Psoas muscle (tissue), 8 donors: ENCODE measurements around the gene SLC34A1. TPM values are rescaled to one million over a fixed set of nuclear protein-coding genes. Genes with fewer than 3 reads are reported as not detected.
A peak's percentile ranks its signal among the peaks of the same experiment; 100 is the strongest.

ENCODE experiments used
- ATAC-seq, 4 donors: fragments of 200-7000 bp; cut with Tn5 transposase; one replicate each; pipeline ENCODE4 v1.9.1; 2020; ENCODE audit warnings: moderate library complexity in 3 of 4, mild to moderate bottlenecking in 2 of 4
- DNase-seq, 2 donors: peaks; one replicate each; pipeline ENCODE4 v3.0.0-alpha.2; 2020
- H3K27ac ChIP-seq: fragments of 200-600 bp; one replicate; pipeline ENCODE4 v1.8.0; 2022
- H3K27me3 ChIP-seq, 3 donors: fragments of 200-600 bp in 1 of 3; one replicate each; pipeline versions ENCODE4 v1.6.1 to v1.8.0; 2013 to 2022; ENCODE audit warnings: low read length in 2 of 3, mild to moderate bottlenecking in 2 of 3, moderate library complexity in 1 of 3; ENCODE audit not compliant: insufficient read depth in 3 of 3
- H3K36me3 ChIP-seq, 2 donors: fragments of 200-600 bp in 1 of 2; one replicate each; pipeline versions ENCODE4 v1.6.1 to v1.8.0; 2013 to 2022; ENCODE audit warnings: low read depth in 1 of 2, mild to moderate bottlenecking in 1 of 2, moderate library complexity in 1 of 2; ENCODE audit not compliant: insufficient read depth in 1 of 2
- H3K4me1 ChIP-seq: fragments of 200-600 bp; one replicate; pipeline ENCODE4 v1.8.0; 2022
- H3K4me3 ChIP-seq: fragments of 200-600 bp; one replicate; pipeline ENCODE4 v1.8.0; 2022; ENCODE audit warnings: mild to moderate bottlenecking
- H3K9me3 ChIP-seq: fragments of 200-600 bp; one replicate; pipeline ENCODE4 v1.8.0; 2022
- WGBS, 3 donors: extraction: QIAGEN DNeasy Blood & Tissue Kit; methylation state at CpG; one replicate each; pipeline versions ENCODE4 v1.1.6 to v1.1.7; 2013; 5-methylcytosine and 5-hydroxymethylcytosine counted together
- intact Hi-C, 2 donors: fragments of 100-400 bp; cut with DNase I; formaldehyde crosslinking; loops; one replicate each; pipeline versions ENCODE4 v1.11.0 to v1.14.2; 2022
- polyA plus RNA-seq, 3 donors: library from polyadenylated mRNA; stranded (reverse); fragments of 200-250 nt; gene quantifications; one replicate each; pipeline ENCODE4 v1.2.3, GENCODE V29; 2013
- total RNA-seq, 4 donors: library from RNA; stranded (reverse); fragmentation: NEBNext Ultra II Directional in 2 of 4; extraction: Animal tissue kit (Norgen Biotek cat#: 25700) in 2 of 4; gene quantifications; one replicate each; pipeline versions ENCODE4 v1.2.1 to v1.2.4, GENCODE V29; 2021 to 2023
- TF ChIP-seq, protein P1 (sequence below): fragments of 200-600 bp; IDR thresholded peaks from one replicate; pipeline ENCODE4 v1.8.0; 2022; ENCODE audit warnings: antibody characterized with exemption
- donor health status: healthy with polysubstance abuse.
- donor health status: DM: no; HTN: no; CAD: no; lungs with moderate emphysema.
- donor health status: Bipolar disorder and iron deficiency.
- donor health status: healthy.
- donor health status: DM: yes; HTN: yes; CAD: no.
- donor health status: DM: no; HTN: no; CAD: no.
- donor health status: DM: no; HTN: no; CAD: no.
- donor health status: DM: yes; HTN: yes; CAD: no.

SLC34A1 gene
- total and polyA plus RNA-seq, 7 donors, result not detected

DNA sequence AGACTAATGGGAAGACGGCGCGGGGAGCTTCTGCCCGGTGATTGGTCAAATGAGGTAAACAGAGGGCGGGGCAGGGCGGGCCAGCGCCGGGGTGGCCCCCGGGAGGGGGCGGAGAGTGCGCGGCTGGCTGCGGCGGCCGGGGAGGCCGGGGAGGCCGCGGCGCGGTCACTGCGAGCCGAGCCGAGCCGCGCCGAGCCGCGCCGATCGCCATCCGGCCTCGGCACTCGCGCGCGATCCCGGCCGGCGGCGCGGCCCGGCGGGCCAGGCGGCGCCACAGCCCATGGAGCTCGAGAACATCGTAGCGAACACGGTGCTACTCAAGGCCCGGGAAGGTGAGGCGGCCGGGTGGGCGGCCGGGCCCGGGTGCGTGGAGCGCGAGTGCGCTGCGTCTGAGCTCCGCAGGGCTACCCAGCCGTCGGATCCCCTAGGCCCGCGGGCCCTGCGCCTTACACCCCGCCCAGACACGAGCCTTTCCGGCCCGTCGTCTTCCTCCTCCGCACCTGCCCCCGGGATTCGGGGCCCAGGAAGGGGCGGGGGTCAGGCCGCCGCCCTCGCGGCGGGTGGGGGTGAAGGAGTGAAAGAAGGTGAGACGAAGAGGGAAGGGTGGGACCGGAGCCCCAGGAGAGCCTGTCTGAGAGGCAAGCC lies 42.5 kb downstream of the SLC34A1 start, which contains the start of gene GRK6:
GRK6 (plus strand) TSS at position 111 of the 645 bp plus-strand sequence; CDS start at position 281, 170 bp downstream.
- H3K27ac ChIP-seq, result peak within 1 kb of the TSS; percentile 91
- 0% methylated on average over 28 to 82 of the region's 82 CpGs for WGBS, 3 donors

DNA sequence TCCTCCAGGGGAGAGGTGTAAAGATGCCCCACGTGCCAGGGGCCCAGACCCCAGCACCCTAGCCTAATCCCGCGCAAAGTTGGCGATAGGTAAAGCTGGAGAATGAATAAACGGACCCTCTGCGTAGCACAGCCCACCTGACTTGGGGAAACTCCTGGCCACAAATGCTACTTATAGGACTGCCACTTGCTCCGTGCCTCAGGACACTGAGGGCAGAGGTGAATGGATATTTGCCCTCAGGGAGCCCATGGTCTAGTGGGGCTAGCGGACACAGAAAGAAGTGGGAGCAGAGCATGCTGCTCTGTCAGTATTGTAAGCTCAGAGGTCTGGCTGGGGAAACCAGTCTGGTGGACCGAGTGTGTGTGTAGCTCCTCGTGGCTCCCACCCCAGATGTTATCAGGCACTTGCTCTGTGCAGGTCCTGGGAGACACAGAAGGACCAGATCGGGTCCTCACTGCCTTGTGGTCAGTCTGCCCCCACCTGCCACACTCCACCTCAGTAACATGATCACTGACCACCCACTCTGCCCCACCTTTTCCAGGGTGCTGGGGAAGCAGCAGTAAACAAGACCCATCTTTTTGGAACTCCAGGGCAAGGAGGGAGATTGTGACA lies 43.1 kb downstream of the SLC34A1 start:
- 14 to 22% (median 15%) methylated on average over 11 of the region's 11 CpGs for WGBS, 3 donors
- peak overlapping the region; percentile 86 for H3K27ac ChIP-seq
- intact Hi-C loops, result no loop called here
- no peaks in the 10 kb centered on the region for H3K9me3 ChIP-seq
- H3K4me1 ChIP-seq, result peaks cover 26% of the 10 kb centered on the region
- DNase-seq, result peak in 1 of 2 donors; percentile 48
- TF ChIP-seq, protein P1, sequence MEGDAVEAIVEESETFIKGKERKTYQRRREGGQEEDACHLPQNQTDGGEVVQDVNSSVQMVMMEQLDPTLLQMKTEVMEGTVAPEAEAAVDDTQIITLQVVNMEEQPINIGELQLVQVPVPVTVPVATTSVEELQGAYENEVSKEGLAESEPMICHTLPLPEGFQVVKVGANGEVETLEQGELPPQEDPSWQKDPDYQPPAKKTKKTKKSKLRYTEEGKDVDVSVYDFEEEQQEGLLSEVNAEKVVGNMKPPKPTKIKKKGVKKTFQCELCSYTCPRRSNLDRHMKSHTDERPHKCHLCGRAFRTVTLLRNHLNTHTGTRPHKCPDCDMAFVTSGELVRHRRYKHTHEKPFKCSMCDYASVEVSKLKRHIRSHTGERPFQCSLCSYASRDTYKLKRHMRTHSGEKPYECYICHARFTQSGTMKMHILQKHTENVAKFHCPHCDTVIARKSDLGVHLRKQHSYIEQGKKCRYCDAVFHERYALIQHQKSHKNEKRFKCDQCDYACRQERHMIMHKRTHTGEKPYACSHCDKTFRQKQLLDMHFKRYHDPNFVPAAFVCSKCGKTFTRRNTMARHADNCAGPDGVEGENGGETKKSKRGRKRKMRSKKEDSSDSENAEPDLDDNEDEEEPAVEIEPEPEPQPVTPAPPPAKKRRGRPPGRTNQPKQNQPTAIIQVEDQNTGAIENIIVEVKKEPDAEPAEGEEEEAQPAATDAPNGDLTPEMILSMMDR, result no peak
- peaks cover 0 to 8% of the 10 kb centered on the region in 2 donors for H3K36me3 ChIP-seq
- ATAC-seq, result no peak
- peak overlapping the region; percentile 81 for H3K4me3 ChIP-seq
- no peaks in the 10 kb centered on the region for H3K27me3 ChIP-seq

More for the DNA sequence above, 42.5 kb downstream of the SLC34A1 start, which contains the start of gene GRK6:
- ATAC-seq (no peak), DNase-seq (peak; percentile 59 to 75)
- peak within 1 kb of the TSS; percentile 81 for H3K4me3 ChIP-seq
- H3K36me3 ChIP-seq, result peaks cover 0 to 7% of the 10 kb centered on the region in 2 donors
- intact Hi-C loops, result no loop called here
- H3K4me1 ChIP-seq, result peaks cover 19% of the 10 kb centered on the region
- H3K9me3 ChIP-seq, result no peaks in the 10 kb centered on the region
- H3K27me3 ChIP-seq, result no peaks in the 10 kb centered on the region
- TF ChIP-seq, protein P1, result no peak

DNA sequence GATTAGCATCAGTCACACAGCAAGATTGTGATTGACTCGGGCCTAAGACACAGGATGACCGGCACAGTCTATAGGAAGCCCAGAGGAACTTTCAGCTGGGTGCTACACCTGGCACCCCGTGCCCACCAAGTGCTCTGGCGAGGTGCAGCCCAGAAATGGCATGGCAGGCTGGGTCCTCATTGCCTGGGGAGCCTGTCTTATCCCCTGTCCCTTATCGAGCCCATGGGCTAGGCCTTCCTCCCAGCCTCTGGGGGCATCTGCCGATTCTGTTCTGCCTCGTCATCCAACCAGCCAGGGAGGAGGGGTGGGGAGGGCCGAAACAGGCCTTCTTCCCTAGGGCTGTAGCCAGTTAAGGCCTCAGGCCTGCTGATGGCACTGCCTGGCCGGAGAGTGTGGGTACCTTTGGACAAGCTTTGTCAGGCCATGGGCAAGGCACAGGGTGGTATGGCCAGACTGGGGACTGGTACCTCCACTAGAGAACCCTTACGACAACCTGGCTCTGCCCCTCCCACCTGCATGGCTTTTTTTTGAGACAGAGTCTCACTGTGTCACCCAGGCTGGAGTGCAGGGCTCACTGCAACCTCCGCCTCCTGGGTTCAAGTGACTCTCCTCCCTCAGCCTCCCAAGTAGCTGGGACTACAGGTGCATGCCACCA lies 43.8 kb downstream of the SLC34A1 start:
- Histone ChIP-seq H3K4me1 (peaks cover 31% of the 10 kb centered on the region), H3K9me3 (no peaks in the 10 kb centered on the region), H3K36me3 (peaks cover 0 to 16% of the 10 kb centered on the region in 2 donors), H3K4me3 (peak overlapping the region; percentile 81), H3K27ac (no peak overlapping the region), H3K27me3 (no peaks in the 10 kb centered on the region)
- peak in 1 of 2 donors; percentile 52 for DNase-seq
- no peak for ATAC-seq
- TF ChIP-seq, protein P1, result no peak
- WGBS, 3 donors, result 73 to 82% (median 78%) methylated on average over 11 of the region's 11 CpGs
- intact Hi-C loops, result no loop called here

DNA sequence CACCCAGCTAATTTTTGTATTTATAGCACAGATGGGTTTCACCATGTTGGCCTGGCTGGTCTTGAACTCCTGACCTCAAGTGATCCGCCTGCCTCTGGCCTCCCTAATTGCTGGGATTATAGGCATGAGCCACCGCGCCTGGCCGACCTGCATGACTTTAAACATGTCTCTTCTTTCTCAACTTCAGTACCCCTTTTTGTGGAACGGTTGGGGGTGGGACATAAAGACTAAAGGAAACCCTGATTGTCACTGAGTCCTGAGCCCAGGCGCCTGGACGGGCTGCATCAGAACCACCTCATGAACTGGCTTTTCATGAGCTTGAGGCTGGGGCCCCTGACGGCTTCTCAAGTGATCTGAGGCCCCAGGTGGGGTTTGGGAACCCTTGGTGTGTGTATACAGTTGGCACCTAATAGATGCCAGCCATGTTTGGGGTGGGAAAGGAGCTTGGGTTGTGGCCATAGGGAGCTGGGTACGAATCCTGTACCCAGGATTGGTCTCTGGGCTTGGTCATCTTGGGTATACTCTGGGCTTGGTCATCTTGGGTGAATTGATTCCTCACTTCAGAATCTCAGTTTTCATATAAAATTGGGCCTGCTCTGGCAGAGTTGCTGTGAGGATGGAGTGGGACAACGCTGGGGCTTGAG lies 44.5 kb downstream of the SLC34A1 start:
- 82 to 88% (median 88%) methylated on average over 10 of the region's 10 CpGs for WGBS, 3 donors
- Histone ChIP-seq H3K36me3 (peaks cover 0 to 22% of the 10 kb centered on the region in 2 donors), H3K9me3 (no peaks in the 10 kb centered on the region), H3K27ac (no peak overlapping the region), H3K4me3 (peak overlapping the region; percentile 81), H3K27me3 (no peaks in the 10 kb centered on the region), H3K4me1 (peaks cover 31% of the 10 kb centered on the region)
- TF ChIP-seq, protein P1, result no peak
- intact Hi-C loops, result no loop called here
- DNase-seq (no peak), ATAC-seq (no peak)
